HG03064 (cell line): ENCODE results near the gene UNCX.
"Not testable (repeated sequence)": the region's sequence is repeated elsewhere in the genome, so short reads cannot be mapped to it uniquely, and the experiment has no call there.

Experiments used
- ATAC-seq: cut with Tn5 transposase; IDR thresholded peaks from one replicate; pipeline ENCODE4 v1.9.1; 2021; ENCODE audit warnings: low read depth; ENCODE audit not compliant: unreplicated experiment

The UNCX gene

DNA sequence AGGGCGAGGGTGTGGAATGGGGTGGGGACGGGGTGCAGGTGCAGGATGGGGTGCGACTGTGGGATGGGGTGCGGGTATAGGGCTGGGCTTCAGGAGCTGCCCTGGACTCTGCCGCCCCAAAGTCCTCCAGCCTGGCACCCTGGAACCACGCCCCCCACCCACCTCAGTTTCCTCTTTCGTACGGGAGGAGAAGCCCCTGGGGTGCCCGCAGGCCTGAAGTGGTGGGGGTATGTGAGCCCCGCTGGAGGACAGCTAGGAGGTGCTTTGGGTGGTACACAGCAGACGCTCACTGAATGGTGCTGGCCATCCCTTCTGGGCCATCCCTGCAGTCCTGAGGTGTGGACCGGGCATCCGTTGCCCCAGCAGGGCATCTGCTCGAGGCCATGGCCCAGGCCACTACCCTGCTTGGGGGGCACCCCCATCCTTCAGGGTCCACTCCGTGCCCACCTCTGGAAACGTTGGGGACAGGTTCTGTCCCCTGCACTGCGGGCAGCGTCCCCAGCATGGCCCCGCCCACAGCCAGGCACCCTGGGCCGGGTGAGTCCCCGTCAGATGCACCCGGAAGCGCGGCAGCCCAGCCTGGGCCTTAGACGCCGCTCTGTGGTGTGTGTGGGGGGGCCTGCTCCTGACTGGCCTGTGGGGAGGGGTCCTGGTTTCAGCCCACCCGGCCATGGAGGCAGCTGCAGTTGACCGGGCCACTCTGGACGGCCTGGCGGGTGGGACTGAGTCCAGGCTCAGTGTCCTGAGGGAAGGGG lies 41.6 kb downstream of the UNCX start:
- ATAC-seq = no peak

DNA sequence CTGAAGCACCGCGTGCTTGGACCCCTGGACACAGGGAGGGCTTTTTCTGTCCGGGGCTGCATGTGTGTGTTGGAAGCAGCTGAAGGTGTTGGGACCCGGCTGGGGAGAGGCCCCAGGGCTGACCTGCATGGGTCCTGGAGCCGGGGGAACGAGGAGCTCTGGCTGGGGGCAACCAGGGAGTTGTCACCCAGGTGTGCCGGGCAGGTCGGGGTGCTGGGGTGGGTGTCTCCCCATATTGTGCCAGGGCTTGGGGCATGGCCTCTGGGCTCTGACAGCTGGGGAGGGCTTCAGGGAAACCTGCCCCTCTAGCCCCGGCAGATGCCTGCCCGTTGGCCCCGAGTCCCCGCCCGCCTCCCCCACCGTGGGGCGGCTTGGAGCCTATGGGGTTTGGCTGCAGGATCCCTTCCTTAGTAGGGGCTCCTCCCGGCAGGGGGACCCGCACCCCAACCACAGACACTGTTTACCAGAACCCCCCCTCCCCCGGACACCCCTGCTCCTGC lies 42.3 kb downstream of the UNCX start:
- ATAC-seq = no peak

DNA sequence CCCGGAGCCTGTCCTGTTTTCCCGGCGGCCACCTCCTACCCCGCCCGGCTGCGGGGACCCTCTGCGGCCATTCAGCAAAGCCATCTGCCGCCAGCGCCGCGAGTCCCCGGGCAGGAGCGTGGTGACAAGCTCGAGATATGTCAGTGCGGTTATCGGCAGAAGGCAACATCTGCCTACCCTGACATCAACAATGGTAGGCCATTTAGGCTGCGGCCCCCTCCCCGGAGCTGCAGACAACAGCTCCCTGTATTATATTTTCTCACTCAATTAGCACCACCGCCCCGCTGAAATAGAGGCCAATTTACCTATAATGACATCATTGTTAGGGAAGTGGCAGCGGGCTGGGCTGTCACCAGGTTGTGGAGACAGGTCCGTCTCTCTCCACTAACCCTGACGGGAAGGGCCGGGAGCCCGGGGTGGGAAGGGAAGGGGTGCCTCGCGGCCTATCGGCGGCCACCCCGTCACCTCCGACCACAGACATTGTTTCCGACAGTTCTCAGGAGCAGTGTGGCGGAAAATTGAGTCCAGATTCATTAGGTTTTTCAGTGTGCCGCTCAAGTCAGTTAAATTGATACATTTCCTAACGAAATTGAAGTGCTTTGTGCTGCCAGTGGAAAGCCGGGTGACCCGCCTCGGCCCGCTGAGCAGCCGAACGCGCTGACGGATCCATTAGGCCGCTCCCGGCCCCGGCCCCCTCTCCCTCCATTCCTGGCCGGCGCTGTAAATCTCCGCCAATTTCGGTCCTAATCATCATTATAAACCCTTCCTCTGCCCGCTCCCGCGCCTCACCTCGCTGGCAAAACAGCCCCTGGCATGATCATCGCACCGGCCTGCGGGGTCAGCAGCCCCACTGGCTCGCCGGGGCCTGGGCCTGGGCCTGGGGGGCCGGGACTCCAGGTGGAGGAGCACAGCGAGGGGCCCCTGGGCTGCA lies 43.0 kb downstream of the UNCX start:
- ATAC-seq = no peak

DNA sequence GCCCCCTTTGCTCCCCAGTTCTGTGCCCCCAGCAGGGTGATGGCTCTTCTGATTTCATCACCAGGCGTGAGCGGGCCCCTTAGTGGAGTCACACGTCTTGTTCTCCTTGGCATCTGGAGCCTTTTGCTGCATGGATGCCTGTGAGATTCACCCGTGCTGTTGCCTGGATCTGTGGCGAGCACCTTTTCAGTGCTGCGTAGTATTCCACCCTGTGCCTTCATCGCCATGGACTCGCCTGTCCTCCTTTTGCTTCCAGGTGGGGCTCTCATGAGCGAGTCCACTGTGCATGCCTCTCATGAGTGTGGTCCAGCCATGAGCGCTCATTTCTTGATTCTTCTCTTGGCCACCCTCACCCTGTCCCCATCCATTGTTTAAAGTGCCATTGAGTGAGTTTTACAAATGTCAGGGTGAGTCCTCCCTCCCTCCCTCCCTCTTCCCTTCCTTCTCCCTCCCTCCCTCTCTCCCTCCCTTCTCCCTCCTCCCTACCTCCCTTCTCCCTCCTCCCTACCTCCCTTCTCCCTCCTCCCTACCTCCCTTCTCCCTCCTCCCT lies 44.0 kb downstream of the UNCX start:
- no peak for ATAC-seq

DNA sequence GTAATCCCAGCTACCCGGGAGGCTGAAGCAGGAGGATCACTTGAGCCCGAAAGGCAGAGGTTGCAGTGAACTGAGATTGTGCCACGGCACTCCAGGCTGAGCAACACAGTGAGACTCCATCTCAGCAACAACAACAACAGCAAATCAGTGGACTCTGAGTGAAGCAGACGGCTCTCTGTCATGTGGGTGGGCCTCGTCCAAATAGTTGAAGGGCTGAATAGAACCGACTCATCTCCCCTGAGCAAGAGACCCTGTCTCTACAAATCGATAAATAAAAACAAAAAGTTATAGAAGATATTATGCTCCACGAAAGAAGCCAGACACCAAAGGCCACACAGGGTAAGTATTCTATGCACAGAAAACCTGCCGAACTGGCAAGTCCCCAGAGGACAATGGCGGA lies 45.9 kb downstream of the UNCX start:
- no peak for ATAC-seq

DNA sequence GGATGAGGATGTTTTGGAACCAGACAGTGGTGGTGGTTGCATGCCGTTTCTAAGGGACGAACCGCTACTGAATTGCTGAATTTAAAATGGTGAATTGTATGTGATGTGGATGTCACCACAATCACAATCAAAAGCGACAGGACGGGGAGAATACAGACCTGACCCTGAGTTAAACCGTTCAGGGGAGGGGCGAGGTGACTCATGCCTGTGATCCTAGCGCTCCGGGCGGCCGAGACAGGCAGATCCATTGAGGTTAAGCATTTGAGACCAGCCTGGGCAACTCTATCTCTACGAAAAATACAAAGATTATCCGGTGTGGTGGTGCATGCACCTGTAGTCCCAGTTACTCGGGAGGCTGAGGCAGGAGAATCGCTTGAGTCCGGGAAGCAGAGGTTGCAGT lies 46.4 kb downstream of the UNCX start:
- no peak for ATAC-seq

DNA sequence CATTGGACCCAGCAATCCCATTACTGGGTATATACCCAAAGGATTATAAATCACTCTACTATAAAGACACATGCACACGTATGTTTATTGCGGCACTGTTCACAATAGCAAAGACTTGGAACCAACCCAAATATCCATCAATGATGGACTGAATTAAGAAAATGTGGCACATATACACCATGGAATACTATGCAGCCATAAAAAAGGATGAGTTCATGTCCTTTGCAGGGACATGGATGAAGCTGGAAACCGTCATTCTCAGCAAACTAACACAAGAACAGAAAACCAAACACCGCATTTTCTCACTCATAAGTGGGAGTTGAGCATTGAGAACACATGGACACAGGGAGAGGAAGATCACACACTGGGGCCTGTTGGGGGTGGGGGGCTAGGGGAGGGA lies 47.2 kb downstream of the UNCX start:
- not testable (repeated sequence) for ATAC-seq

DNA sequence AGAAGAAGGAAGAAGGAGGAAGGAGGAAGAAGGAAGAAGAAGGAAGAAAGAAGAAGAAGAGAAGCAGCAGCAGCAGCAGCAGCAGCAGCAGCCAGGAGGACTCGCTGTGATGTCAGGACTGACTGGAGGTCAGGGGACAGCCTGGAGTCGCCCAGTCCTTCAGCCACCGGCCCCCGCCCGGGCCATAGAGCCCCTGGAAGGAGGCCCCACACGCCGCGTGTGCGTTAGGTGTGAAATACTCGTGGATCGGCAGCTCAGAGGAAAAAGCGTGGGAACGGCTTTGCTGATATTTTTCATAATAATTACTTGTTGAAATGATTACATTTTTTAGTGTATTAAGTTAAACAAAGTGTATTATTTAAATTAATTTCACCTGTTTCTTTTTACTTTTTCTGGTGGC lies 48.4 kb downstream of the UNCX start:
- no peak for ATAC-seq

DNA sequence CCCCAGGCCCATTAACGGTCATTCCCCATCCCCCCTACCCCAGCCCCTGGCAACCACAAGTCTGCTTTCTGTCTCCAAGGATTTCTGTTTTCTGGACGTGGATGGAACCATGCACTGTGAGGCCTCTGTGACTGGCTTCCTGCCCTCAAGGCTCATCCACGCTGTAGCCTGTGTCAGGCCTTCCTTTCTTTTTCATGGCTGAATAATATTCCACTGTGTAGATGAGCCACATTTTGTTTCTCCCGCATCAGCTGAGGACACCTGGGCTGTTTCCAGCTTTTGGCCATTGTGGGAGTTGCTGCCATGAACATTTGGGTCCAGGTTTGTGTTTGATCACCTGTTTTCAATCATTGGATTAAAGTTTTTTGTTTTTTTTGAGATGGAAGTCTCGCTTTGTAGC lies 50.0 kb downstream of the UNCX start:
- ATAC-seq = no peak

DNA sequence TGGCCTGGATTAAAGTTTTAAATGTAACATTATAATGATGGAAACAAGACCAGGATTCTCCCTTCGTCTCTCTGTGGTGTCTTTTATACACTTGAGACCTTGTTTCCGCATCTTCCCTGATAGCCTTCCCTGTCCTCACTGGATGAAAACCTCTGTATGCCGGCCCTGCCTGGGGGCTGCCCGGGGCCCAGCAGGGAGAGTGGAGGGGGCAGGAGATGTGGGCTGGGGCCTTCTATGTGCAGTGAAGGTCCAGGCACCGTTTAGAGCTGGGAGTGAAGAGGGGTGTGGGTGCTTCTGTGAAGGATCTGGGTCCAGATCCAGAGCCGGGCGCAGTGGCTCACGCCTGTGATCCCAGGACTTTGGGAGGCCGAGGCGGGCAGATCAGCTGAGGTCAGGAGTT lies 50.7 kb downstream of the UNCX start:
- ATAC-seq = no peak

DNA sequence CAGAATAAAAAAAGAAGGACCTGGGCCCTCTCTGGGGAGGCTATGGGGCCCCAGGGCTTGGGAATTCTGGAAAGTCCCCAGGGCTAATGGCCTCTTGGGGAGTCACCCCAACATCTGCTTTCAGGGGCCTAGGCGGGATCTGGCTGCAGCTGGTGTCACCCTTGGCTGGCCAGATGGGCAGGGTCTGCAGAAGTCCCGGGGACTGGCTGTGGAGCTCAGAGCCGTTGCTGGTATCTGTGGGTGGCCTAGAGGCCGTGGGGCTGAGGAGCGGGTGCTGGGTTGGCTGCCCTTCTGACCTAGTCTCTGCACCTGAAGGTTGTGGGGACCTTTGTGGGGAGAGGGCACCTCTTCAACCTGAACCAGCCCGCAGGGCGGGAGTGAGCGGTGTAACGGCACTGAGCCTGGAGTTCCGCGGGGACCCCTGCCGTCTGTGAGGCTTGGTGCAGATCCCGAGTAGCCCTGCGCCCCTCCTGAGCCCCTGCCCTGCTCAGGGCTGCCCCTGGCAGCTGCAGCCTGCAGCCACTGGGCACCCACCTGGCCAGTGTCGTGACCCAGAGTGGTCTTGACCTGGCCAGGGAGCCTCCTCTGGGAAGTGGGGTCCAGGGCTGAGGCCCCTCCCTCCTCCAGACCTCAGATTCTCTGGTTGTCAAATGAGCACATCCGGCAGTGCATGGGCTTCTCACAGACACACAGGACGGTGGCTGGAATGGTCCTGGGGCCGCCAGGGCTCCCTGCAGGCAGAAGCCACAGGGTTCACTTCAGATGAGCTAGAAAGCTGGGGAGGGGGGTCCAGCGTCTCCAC lies 51.5 kb downstream of the UNCX start:
- no peak for ATAC-seq

DNA sequence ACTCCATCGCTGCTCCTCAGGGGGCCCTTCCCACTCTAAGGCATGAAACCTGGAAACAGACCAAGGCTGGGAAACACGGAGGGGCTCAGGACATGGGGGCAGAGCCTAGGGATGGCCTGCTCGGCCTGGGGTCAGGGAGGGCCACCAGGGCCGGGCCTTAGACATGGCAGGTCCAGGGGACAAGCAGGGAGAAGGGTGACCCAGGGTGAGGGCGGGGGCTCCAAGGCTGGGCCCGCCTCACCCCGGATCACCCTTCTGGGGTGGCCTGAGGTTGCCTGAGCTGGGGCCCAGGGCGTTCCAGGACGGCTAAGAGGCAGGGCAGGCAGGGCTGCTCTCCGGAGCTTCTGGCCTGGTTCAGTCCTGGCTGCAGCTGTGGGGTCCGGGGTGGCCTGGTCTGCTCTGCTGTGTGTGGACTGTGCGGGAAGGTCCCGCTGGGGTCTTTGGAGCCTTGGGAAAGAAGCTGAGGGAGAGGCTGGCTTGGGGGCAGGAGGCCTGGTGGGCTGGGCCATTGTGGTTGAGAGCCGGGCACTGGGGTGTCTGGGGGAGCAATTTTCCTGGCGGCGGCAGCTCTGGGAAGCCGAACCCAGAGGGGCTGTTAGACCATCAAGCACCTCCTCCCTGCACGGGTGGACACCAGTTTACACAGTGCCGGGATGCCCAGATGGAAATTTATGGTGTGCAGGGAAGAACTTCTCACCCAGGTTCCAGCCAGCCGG lies 52.2 kb downstream of the UNCX start:
- ATAC-seq = no peak

DNA sequence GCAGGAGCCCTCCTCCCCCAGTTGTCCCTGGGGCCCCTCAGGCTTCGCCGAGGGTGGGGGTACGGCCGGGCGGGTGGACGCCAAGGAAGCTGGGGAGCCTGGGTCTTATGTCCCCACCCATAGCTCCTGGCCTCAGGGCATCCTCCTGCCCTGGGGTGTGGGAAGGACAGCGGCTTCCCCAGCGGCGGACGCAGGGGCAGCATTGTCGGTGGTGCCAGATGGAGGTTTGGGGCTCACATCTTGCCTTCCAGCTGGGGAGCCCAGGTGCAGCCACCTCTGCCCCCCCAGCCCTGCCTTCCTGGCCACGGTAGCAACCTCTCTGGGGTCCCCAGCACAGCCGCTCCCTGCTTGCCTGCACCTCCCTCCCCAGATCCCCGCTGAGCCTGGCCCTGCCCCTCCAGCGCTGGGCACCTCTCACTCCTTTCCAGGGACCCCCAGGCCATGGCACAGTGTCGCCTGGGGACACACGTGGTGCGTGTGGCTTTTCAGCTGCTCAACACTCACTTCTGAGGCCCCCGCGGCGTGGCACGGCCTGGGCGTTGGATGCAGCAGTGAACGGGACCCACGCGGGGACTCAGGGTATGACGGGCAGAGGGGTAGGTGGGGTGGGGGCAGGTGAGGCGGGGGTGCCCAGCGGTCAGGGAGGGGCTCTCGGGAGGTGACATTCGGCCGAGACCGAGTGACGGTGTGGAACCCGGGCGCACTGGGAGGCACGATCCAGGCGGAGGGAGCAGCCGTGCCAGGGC lies 53.1 kb downstream of the UNCX start:
- ATAC-seq = no peak
